Endothelial cell (in vitro differentiated cells): ENCODE results near the gene OR6C3. TPM values are rescaled to one million over a fixed set of nuclear protein-coding genes. Genes with fewer than 3 reads are reported as not detected.
"Not testable (repeated sequence)": the region's sequence is repeated elsewhere in the genome, so short reads cannot be mapped to it uniquely, and the experiment has no call there.

ENCODE experiments used
- DNase-seq: peaks from one replicate; pipeline ENCODE4 v3.0.0; 2021; ENCODE audit warnings: low spot score
- H3K27ac Mint-ChIP-seq: one replicate; pipeline ENCODE4 v1.8.0; 2021; ENCODE audit warnings: mixed read lengths, inconsistent platforms; ENCODE audit not compliant: unreplicated experiment
- H3K27me3 Mint-ChIP-seq: one replicate; pipeline ENCODE4 v1.8.0; 2021; ENCODE audit warnings: mild to moderate bottlenecking, moderate library complexity, mixed read lengths, inconsistent platforms; ENCODE audit not compliant: unreplicated experiment
- H3K36me3 Mint-ChIP-seq: one replicate; pipeline ENCODE4 v1.8.0; 2021; ENCODE audit warnings: mild to moderate bottlenecking, low read depth, mixed read lengths, inconsistent platforms; ENCODE audit not compliant: unreplicated experiment
- H3K4me1 Mint-ChIP-seq: one replicate; pipeline ENCODE4 v1.8.0; 2021; ENCODE audit warnings: mild to moderate bottlenecking, mixed read lengths, inconsistent platforms; ENCODE audit not compliant: unreplicated experiment
- H3K4me3 Mint-ChIP-seq: one replicate; pipeline ENCODE4 v1.8.0; 2021; ENCODE audit warnings: mild to moderate bottlenecking, mixed read lengths, inconsistent platforms; ENCODE audit not compliant: unreplicated experiment
- H3K9me3 Mint-ChIP-seq: one replicate; pipeline ENCODE4 v1.8.0; 2021; ENCODE audit warnings: mixed read lengths, inconsistent platforms; ENCODE audit not compliant: unreplicated experiment
- CTCF ChIP-seq: fragments of 200-600 bp; sonication (generic); IDR thresholded peaks from one replicate; pipeline ENCODE4 v1.5.0; 2021; ENCODE audit warnings: antibody characterized with exemption; ENCODE audit not compliant: unreplicated experiment
- total RNA-seq: library from RNA; stranded (reverse); fragmentation: NEBNext Ultra II Directional; extraction: Animal tissue kit (Norgen Biotek cat#: 25700); gene quantifications from one replicate; pipeline ENCODE4 v1.2.1, GENCODE V29; 2021; ENCODE audit not compliant: unreplicated experiment

OR6C3 gene
- total RNA-seq, 1 donor from 2014 or later: not detected

GRCh38 chr12:55320201-55320600, 10.3 kb upstream of the OR6C3 start:
- TF ChIP-seq CTCF: no peak
- DNase-seq: no peak
- no peak overlapping the region for H3K27ac Mint-ChIP-seq
- H3K9me3 Mint-ChIP-seq: no peaks in the 10 kb centered on the region
- no peaks in the 10 kb centered on the region for H3K36me3 Mint-ChIP-seq
- no peaks in the 10 kb centered on the region for H3K27me3 Mint-ChIP-seq
- H3K4me1 Mint-ChIP-seq: no peaks in the 10 kb centered on the region
- no peak overlapping the region for H3K4me3 Mint-ChIP-seq

GRCh38 chr12:55325801-55326200, 4.7 kb upstream of the OR6C3 start:
- not testable (repeated sequence) for H3K4me1 Mint-ChIP-seq, H3K27me3 Mint-ChIP-seq, H3K9me3 Mint-ChIP-seq, DNase-seq, H3K36me3 Mint-ChIP-seq, H3K27ac Mint-ChIP-seq, H3K4me3 Mint-ChIP-seq

- DNase-seq: no peak
- Mint-ChIP-seq H3K27ac (no peak overlapping the region), H3K9me3 (no peaks in the 10 kb centered on the region), H3K4me1 (no peaks in the 10 kb centered on the region), H3K4me3 (no peak overlapping the region), H3K36me3 (no peaks in the 10 kb centered on the region), H3K27me3 (no peaks in the 10 kb centered on the region)
- no peak for TF ChIP-seq CTCF
Observed at GRCh38 chr12:55336002-55336401, 5.5 kb downstream of the OR6C3 start.

GRCh38 chr12:55355338-55355737, 24.8 kb downstream of the OR6C3 start:
- H3K4me3 Mint-ChIP-seq, DNase-seq, H3K27me3 Mint-ChIP-seq, H3K4me1 Mint-ChIP-seq, H3K27ac Mint-ChIP-seq, H3K9me3 Mint-ChIP-seq, H3K36me3 Mint-ChIP-seq: not testable (repeated sequence)

- H3K4me3 Mint-ChIP-seq: no peak within 1 kb of the TSS
- no peaks in the 10 kb centered on the region for H3K9me3 Mint-ChIP-seq
- H3K27ac Mint-ChIP-seq: no peak within 1 kb of the TSS
- H3K4me1 Mint-ChIP-seq: no peaks in the 10 kb centered on the region
- DNase-seq: no peak
- TF ChIP-seq CTCF: no peak
- no peaks in the 10 kb centered on the region for H3K36me3 Mint-ChIP-seq
- H3K27me3 Mint-ChIP-seq: no peaks in the 10 kb centered on the region
Observed at GRCh38 chr12:55362675-55363074, 32.1 kb downstream of the OR6C3 start, which contains the start of gene OR6C75. Gene OR6C75 (plus strand): TSS chr12:55362975. CDS start chr12:55365111, 2,136 bp downstream.

- Mint-ChIP-seq H3K4me1 (no peaks in the 10 kb centered on the region), H3K4me3 (no peak overlapping the region), H3K9me3 (no peaks in the 10 kb centered on the region), H3K27me3 (no peaks in the 10 kb centered on the region), H3K27ac (no peak overlapping the region), H3K36me3 (no peaks in the 10 kb centered on the region)
- no peak for DNase-seq
- TF ChIP-seq CTCF: no peak
Observed at GRCh38 chr12:55365086-55365485, 34.5 kb downstream of the OR6C3 start.
